HG02973 (cell line): ENCODE data around the gene GDA.
A peak's percentile ranks its signal among the peaks of the same experiment; 100 is the strongest.
"Not testable (repeated sequence)": the region's sequence is repeated elsewhere in the genome, so short reads cannot be mapped to it uniquely, and the experiment has no call there.

Experiments used
- ATAC-seq: cut with Tn5 transposase; IDR thresholded peaks from one replicate; pipeline ENCODE4 v1.9.1; 2021; ENCODE audit warnings: moderate library complexity; ENCODE audit not compliant: unreplicated experiment

The GDA gene

DNA sequence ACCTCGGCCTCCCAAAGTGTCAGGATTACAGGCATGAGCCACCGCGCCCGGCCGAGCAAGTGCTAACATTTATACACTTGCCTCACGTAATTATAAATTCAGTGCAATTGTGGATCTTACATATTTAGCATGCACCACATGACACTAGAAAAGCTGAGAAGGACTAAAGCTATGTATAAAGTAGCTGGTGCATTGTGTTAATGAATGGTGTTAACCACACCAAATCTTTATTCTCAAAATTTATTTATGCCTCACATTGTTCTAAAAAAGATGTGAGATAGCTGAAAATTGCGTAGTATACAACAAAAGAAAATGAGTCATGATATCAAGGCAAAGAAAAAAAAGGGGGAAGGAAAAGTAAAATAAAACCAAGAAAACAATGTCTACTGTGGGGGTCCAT lies 54.8 kb downstream of the GDA start:
- ATAC-seq = no peak

DNA sequence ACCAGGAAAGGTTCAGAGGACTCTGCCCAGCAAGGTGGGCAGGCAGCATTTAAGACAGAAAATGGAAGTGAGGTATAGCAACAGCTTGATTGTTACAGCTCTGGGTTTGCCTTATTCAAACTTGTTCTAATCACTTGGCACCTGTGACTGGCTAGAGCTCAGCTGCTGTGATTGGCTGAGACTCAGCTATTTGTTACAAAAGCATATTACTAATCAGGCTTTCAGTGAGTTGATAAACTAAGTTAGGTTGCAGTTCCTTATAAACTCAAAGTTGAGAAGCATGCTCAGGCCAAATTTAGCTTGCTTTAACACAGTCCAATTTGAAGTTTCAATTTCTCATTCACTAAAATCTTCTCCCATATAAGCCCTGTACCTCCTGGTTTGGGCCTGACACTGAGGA lies 56.3 kb downstream of the GDA start:
- ATAC-seq = peak; percentile 48

DNA sequence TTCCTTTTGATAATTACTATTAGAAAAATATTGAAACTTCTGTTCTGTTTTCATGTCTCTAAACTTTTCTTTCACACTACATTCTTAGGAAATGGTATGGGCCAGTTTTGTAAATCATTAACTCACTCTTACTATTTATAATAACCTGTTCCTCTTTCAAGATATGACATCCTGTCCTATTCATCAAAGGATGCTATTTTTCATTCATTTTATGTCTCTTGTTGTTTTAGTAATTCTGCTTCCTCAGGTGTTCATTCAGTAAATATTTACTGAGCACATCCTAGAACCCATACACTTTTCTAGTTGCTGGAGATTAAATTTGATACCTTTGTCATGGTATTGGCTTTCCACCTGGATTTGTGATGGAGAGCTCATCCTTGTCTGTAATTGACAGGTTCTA lies 58.0 kb downstream of the GDA start:
- peak; percentile 64 for ATAC-seq

DNA sequence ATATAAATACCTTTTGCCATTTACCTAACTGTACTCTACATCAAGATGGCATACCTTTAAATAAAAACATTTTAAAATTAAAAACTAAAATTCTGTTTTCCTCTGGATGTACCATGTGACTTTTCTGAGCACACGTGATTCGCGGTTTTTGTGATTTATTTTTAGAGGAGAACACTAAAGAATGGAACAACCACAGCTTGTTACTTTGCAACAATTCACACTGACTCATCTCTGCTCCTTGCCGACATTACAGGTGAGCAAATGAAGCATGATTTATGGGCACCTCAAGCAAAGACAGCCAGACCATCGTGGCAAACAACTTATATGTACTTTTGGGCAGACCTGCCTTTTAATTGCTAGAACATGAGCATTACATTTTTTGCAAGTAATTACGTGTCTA lies 61.3 kb downstream of the GDA start:
- no peak for ATAC-seq

DNA sequence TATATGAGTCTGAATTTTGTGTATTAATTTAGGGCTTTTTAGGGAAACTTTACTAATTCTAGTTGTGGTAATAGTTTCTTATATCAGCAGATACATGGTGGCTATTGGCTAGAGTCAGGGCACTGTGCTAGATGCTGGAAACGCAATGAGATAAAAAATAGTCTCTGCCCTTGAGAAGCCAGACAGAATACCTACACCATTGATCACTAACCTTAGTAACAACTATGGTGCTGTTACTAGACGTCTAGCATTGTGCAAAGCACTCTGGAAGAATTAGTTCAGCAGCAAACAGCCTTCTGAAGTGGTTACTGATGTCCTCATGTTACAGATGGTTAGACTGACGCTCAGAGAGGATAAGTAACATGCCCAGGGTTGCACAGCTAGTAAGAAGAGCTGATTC lies 61.8 kb downstream of the GDA start:
- no peak for ATAC-seq

DNA sequence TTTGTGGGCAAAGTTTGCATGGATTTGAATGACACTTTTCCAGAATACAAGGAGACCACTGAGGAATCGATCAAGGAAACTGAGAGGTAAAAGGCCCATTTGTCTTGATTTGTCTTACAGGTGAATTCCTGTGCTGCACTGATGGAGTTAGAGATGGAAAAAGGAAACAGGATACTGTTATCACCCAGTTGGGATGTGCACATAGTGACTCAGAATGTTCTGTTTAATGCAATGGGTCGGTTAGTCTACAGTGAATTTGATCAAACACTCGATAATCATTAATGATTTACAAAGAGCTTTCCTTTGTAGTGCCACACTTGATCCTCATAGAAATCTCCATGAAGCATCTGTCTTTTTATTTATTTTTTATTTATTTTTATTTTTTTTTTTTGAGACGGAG lies 64.7 kb downstream of the GDA start:
- no peak for ATAC-seq

DNA sequence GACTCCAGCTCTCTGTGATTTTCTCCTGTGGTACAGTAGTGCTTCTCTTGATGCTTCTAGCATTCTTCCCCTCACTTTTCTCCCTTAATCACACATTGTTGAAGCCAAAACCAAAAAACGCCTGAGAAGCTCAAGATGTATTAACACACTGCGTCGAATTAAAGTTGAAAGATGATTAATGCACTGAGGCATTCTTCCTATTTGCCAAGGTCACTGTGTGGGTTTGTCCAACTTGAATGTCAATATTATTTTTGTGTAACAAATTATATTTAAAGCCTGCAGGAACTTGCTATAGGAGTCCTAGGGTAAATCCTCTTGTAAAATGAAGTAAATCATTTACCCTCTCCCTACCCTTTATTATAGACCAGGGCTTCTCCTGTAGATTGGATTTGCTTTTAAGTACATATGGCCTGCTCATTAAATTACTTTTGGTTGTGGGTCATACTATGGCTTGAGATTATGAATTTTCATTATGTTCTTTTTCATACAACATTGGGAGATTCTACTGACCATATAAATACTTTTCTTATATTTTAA lies 68.1 kb downstream of the GDA start:
- no peak for ATAC-seq

DNA sequence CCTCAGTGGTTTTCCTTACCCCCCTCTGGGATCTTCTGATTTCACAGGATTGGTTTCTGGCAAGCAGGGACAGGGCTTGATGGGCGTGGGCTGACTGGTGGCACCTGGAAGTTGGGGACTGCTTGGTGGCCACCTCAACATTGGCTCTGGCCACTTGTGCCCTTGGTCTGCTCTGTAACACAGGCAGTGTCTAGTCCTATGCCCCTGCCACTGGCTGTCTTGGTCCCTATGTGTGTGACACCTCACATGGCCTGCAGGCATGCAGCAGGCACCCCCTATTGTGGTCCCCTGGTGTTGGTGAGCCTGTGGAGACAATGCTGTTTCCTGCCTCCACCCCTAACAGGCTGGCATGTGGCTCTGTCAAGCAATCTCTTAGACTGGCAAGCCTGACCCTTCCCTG lies 71.3 kb downstream of the GDA start:
- no peak for ATAC-seq

DNA sequence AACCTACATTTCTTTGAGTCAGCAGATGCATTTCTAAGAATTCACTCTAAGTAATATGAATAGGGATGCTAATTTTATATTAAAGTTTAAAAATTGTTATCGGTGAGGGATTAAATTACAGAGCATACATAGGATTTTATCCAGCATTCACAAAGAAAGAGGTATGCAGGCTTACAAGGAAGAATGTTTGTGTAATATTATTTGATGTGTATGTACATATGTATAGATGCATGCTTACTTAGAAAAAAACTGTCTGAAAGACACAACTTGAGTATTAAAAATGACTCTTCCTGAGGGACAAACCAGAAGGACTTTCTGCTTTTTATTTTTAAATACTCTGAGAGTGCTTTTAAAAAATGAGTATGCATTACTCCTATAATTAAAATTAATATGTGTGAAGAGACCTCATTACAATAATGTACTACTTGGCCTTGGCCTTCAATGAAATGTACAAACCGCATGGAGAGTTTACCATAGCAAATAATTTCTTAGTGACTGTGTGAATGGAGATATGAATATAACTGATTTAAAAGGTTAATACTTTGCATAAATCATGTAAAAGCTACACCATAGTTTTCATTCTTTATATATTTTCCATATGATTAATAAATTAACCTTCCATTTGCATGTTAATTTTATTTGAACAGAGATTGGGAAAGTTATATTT lies 77.0 kb downstream of the GDA start:
- no peak for ATAC-seq

DNA sequence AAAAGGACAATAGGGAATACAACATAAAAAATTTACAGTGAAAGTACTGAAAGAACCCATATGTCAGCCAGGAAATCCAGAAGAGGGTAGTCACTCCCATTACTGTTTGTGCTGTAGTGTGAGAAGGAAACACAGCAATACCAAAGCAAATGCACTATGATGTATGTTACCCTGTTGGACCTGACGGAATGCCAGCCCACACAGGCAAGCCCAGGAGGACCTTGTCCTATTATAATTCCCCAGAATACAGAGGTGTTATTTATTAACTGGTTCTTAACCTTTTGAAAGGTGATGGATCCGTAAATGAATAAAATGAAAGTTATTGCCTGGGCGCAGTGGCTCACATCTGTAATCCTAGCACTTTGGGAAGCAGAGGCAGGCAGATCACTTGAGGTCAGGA lies 79.0 kb downstream of the GDA start:
- no peak for ATAC-seq

DNA sequence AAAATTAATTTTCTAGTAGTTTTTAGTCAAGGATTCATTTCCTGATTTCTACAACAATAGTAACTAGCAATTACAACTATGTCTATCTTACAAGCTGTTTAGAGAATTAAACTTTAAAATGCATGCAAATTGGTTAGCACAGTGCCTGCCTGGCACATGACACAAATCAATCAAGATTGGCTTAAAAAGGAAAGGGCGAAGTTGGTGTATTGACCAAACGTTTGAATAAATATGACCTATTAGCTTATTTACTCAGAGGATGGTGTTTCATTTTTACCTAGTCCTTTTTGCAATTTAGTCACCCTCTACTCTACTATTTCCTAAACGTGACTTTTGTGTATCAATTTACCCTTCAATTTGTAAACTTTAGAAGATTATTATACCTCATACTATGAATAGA lies 83.5 kb downstream of the GDA start:
- no peak for ATAC-seq

DNA sequence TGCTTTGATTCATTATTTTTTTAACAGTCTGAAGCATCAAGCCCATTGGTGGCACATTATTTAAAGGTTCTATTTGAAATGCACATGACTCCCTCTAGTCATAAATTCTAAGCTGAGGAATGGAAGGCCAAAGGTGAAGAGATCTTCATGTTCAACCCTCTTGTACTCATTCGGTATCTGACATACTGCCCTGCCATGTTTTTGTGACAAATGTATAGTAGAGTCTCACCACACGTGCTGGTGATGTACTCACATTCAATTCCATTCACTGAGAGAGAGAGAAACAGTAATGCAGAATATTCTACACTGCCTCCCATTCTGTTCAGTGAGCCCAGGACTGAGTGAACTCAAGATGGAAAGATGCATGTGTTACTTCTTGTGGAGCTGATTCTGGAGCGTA lies 98.3 kb downstream of the GDA start:
- no peak for ATAC-seq

DNA sequence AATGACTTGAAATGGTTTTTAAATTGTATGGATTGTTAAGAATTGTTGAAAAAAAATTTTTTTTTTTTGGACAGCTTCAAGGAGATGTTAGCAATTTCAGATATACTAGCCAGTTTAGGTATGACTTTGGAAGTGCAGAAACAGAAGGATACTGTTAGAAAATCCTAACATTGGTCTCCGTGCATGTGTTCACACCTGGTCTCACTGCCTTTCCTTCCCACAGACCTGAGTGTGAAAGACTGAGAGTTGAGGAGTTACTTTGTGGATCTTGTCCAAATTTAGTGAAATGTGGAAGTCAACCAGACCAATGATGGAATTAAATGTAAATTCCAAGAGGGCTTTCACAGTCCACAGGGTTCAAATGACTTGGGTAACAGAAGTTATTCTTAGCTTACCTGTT lies 102.3 kb downstream of the GDA start:
- no peak for ATAC-seq

DNA sequence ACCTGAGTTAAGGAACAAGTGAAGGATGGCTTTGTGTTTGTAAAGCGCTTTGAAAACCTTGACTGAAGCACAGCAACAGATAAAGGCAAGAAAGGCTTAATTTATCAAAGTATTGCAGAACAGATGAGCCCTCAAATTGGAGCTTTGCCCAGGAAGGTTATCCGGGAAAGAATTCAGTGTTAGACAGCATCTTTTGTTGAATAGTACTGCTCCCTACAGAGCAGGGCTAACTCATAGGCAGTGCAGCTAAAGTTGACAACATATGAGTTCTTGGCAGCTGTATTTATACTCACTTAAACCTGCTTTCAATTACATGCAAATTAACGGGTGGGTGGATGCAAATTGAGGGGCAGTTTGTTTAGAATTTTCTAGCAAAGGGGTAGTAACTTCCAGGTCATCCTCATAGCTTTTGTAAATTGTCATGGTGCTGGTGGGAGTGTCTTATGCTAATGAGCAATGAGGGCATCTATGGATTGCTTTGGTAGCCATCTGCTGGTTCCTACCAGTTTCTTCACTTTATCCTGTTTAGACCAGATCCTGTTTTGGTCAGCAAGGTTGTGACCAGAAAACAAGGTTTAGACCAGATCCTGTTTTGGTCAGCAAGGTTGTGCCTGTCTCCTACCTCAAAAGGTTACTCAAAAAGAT lies 105.8 kb downstream of the GDA start:
- no peak for ATAC-seq

DNA sequence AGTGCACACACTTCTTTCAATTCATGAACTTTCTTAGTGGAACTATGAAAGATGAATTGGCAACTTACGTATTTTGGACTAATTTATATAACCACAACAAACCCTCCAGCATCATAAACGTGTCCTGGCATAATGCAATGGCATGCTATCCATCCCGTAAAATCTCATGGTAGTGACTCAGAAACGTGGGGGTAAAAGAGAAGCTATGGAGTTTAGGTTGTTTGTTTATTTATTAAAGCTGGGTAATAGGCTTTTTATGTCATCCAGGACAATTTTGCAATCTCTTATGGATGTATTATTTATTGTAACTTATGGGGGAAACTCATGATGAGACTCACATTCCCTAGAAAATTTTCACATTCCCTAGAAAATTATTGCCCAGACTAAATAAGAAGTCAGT lies 106.3 kb downstream of the GDA start:
- ATAC-seq = no peak

DNA sequence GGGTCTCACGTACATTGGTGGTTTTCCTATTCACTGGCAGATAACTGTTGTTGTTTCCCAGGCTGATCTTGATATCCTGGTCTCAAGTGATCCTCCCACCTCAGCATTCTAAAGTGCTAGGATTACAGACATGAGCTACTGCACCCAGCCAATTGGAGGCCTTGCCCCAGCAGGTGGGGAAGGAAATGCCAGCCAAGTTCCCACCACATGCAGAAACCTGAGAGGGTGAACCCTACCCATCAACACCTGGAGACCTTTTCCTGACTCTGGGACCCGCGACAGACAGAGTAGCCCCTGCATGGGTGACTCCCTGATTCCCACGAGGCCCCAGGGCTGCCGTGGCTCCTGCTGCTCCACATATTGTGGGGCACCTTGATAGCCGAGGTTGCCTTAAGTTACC lies 107.7 kb downstream of the GDA start:
- ATAC-seq = no peak

DNA sequence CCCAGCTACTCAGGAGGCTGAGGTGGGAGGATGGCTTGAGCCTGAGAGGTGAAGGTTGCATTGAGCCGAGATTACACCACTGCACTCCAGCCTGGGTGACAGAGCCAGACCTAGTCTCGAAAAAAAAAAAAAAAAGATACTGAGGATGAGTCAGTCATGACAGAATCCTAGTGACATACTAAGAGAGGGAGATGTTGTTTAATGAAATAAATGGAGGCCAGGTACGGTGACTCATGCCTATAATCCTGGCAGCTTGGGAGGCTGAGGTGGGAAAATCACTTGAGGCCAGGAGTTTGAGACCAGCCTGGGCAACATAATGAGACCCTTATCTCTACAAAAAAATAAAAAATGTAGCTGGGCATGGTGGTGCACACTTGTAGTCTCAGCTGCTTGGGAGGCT lies 108.6 kb downstream of the GDA start:
- no peak for ATAC-seq

DNA sequence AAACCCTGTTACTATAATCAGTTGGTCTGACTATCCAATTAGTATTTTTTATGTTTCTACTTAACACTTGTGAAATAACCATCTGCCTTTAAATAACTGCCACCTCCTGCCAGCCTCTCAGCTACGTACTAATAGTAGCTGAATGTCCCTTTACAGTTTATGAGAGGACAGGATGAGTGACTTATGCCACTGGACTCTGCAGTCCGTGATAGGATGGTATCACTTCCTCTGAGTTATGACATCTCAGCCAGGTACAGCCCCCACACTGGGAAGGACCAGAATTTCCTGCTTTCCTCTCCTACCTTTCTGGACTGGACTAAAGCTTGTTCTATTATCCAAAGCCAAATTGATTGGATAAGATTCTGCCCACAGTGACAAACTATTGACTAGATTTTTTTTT lies 112.8 kb downstream of the GDA start:
- ATAC-seq = no peak

DNA sequence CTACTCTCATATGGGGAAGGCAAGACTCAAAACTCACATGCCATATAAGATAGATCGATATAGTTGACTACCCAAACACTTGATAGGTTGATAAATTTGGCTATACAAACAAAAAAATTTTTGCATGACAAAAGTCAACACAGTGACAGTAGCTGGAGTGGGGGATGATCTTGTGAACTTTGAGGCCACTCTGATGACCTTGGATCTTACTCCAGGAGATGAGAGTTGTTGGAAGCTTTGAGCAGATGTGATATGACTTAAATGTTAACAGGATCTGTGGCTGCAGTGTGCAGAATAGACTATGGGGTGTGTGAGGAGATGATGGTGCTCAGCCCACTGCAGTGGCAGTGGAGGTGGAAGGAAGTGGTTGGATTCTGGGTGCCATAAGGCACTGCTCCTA lies 114.3 kb downstream of the GDA start:
- ATAC-seq = no peak

DNA sequence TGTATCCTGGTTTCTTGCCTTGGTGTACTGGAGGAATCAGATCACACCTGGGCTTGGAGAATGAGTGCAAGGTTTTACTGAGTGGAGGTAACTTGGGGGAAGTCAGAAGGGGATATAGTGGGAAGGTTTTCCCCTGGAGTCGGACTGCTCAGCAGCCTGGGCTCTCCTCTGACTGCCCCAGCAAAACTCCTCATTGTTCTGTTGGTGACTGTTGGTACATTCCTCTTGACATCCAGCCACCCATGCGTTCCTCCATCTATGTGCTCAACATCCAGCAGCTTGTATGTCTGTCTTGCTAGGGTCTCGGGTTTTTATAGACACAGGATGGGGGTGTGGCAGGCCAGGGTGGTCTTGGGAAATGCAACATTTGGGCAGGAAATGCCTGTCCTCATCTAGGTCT lies 119.7 kb downstream of the GDA start:
- ATAC-seq = no peak

DNA sequence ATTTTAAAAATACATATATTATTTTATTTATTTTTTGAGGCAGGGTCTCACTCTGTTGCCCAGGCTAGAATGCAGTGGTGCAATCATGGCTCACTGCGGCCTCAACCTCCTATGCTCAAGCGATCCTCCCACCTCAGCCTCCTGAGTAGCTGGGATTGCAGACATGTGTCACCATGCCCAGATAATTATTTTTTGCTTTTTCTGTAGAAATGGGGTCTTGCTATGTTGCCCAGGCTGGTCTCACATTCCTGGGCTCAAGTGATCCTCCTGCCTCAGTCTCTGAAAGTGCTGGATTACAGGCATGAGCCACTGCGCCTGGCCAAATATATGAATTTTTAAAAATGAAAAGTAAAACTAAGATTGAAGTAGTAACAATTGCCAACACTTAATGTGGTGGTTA lies 121.1 kb downstream of the GDA start:
- not testable (repeated sequence) for ATAC-seq

DNA sequence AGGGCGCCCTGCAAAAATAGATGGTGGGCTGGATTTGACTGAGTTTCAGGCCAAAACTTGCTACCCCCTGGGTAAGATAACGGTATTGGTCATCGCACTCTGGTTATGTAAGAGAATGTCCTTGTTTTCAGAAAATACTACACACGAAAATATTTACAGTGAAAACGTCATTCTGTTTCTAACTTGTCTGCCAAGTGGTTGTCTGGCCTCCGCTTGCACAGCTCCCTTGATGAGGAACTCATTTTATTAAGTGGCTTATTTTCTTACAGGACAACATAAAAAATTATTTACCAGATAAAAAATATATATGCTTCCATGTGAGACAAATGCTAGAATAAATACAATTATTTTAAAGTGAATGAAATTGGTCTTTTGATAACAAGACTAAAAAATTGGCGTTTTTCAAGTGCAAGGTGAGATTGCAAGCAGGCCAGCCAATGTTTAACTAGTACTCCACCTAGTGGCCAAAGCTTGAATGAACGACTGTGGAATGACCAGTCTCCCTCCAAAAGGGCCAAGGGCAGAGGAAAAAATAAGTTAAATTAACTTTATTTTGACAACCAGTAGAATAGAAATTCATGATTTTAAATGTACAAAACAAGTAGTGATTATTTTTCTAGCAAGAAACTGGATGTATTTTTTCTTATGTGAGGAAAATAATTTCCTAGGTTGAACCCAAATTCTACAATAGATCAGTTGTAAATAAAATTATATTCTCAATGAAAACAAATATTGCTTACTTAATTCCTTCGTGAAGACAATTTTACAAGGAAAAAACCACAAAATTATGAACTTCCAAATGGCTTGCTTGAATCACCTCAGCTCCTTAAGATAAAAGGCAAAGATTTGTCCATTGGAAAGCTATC lies 122.6 kb downstream of the GDA start:
- ATAC-seq = peak; percentile 62
